Daoy (cell line): ENCODE measurements around the gene TSFM. TPM values are rescaled to one million over a fixed set of nuclear protein-coding genes. Genes with fewer than 3 reads are reported as not detected.
A peak's percentile ranks its signal among the peaks of the same experiment; 100 is the strongest.

ENCODE experiments used
- DNase-seq: peaks from one replicate; pipeline ENCODE4 v3.0.0-alpha.2; 2015; ENCODE audit warnings: low read depth
- total RNA-seq: library from RNA; depleted of rRNA; stranded (reverse); fragments of >200 nt; shearing (Covaris generic); gene quantifications from 2 replicates; pipeline ENCODE4 v1.2.3, GENCODE V29; 2014

TSFM gene
- total RNA-seq, 1 experiment from 2014 or later: 38.2 TPM

- DNase-seq: no peak
Measured at GRCh38 chr12:57779736-57780135, 2.9 kb upstream of the TSFM start.

GRCh38 chr12:57780284-57780897 lies 2.2 kb upstream of the TSFM start:
- no peak for DNase-seq

- DNase-seq: no peak
Measured at GRCh38 chr12:57781244-57781643, 1.3 kb upstream of the TSFM start.

GRCh38 chr12:57781801-57782200 lies 786 bp upstream of the TSFM start:
- DNase-seq: no peak

- DNase-seq: no peak
Measured at GRCh38 chr12:57782243-57782607, 362 bp upstream of the TSFM start.

GRCh38 chr12:57783466-57783801 lies 847 bp downstream of the TSFM start:
- no peak for DNase-seq

GRCh38 chr12:57783861-57784260 lies 1.3 kb downstream of the TSFM start:
- DNase-seq: no peak

GRCh38 chr12:57793920-57794319 lies 11.3 kb downstream of the TSFM start:
- DNase-seq: peak; percentile 54

GRCh38 chr12:57795354-57795753 lies 12.8 kb downstream of the TSFM start:
- DNase-seq: peak; percentile 30

GRCh38 chr12:57796996-57797395 lies 14.4 kb downstream of the TSFM start:
- no peak for DNase-seq

GRCh38 chr12:57797933-57798332 lies 15.3 kb downstream of the TSFM start:
- no peak for DNase-seq

GRCh38 chr12:57800965-57801364 lies 18.4 kb downstream of the TSFM start:
- DNase-seq: no peak

GRCh38 chr12:57802607-57803006 lies 20.0 kb downstream of the TSFM start:
- no peak for DNase-seq

- peak; percentile 42 for DNase-seq
Measured at GRCh38 chr12:57803319-57803893, 20.8 kb downstream of the TSFM start.

GRCh38 chr12:57806677-57807076 lies 24.1 kb downstream of the TSFM start:
- no peak for DNase-seq

- no peak for DNase-seq
Measured at GRCh38 chr12:57807285-57807684, 24.7 kb downstream of the TSFM start.

- DNase-seq: no peak
Measured at GRCh38 chr12:57808351-57808750, 25.8 kb downstream of the TSFM start.

GRCh38 chr12:57809425-57809824 lies 26.8 kb downstream of the TSFM start:
- no peak for DNase-seq

- DNase-seq: peak; percentile 67
Measured at GRCh38 chr12:57810450-57810849, 27.9 kb downstream of the TSFM start.

GRCh38 chr12:57811028-57811755 lies 28.6 kb downstream of the TSFM start:
- no peak for DNase-seq

- peak; percentile 25 for DNase-seq
Measured at GRCh38 chr12:57813111-57813970, 30.8 kb downstream of the TSFM start.

GRCh38 chr12:57813971-57814772 lies 31.6 kb downstream of the TSFM start:
- DNase-seq: no peak
